SK-N-SH treated with all-trans-retinoic acid at 6 μM for 48 hours (cell line): ENCODE measurements around the gene SRSF8.

Source experiments
- ATAC-seq: fragments of 200-7000 bp; cut with Tn5 transposase; 3 replicates; pipeline ENCODE4 v1.9.1; 2020; ENCODE audit warnings: mild to moderate bottlenecking, moderate library complexity
- ARNTL ChIP-seq: fragments of 450-650 bp; formaldehyde crosslinking; IDR thresholded peaks from 2 replicates; pipeline ENCODE4 v1.5.0; 2020; ENCODE audit warnings: low read depth, mild to moderate bottlenecking, moderate library complexity, borderline replicate concordance
- BACH2 ChIP-seq: fragments of 250-450 bp; sonication (Bioruptor Pico); IDR thresholded peaks from 2 replicates; pipeline ENCODE4 v1.9.0; 2021; ENCODE audit warnings: mild to moderate bottlenecking, borderline replicate concordance
- CSDC2 ChIP-seq: fragments of 250-450 bp; sonication (Bioruptor Pico); IDR thresholded peaks from 2 replicates; pipeline ENCODE4 v1.5.0; 2020; ENCODE audit warnings: mild to moderate bottlenecking, moderate library complexity
- ESRRG ChIP-seq: fragments of 250-450 bp; sonication (Bioruptor Pico); IDR thresholded peaks from 2 replicates; pipeline ENCODE4 v1.6.1; 2021; ENCODE audit warnings: mild to moderate bottlenecking
- GLIS3 ChIP-seq: fragments of 250-450 bp; sonication (Bioruptor Pico); IDR thresholded peaks from 2 replicates; pipeline ENCODE4 v1.5.0; 2020; ENCODE audit warnings: mild to moderate bottlenecking, moderate library complexity
- ISL1 ChIP-seq: fragments of 250-450 bp; sonication (Bioruptor Pico); IDR thresholded peaks from 2 replicates; pipeline ENCODE4 v2.1.2; 2022; ENCODE audit warnings: mild to moderate bottlenecking, moderate library complexity
- OSR1 ChIP-seq: fragments of 250-450 bp; sonication (Bioruptor Pico); IDR thresholded peaks from 2 replicates; pipeline ENCODE4 v1.8.0; 2022; ENCODE audit warnings: moderate library complexity, mild to moderate bottlenecking, inconsistent platforms
- POU6F1 ChIP-seq: fragments of 250-450 bp; sonication (Bioruptor Pico); IDR thresholded peaks from 2 replicates; pipeline ENCODE4 v1.8.0; 2021; ENCODE audit warnings: low read depth, mild to moderate bottlenecking, moderate library complexity, borderline replicate concordance
- RARB ChIP-seq: fragments of 250-450 bp; sonication (Bioruptor Pico); IDR thresholded peaks from 2 replicates; pipeline ENCODE4 v1.8.0; 2021; ENCODE audit warnings: mild to moderate bottlenecking, moderate library complexity
- SNAI2 ChIP-seq: fragments of 250-450 bp; sonication (Bioruptor Pico); IDR thresholded peaks from 2 replicates; pipeline ENCODE4 v1.5.0; 2020; ENCODE audit warnings: mild to moderate bottlenecking, moderate library complexity
- TCF4 ChIP-seq: fragments of 250-450 bp; sonication (Bioruptor Pico); IDR thresholded peaks from 2 replicates; pipeline ENCODE4 v1.8.0; 2021; ENCODE audit warnings: mild to moderate bottlenecking, moderate library complexity, borderline replicate concordance
- TOX ChIP-seq: fragments of 250-450 bp; sonication (Bioruptor Pico); IDR thresholded peaks from 2 replicates; pipeline ENCODE4 v1.8.0; 2021; ENCODE audit warnings: mild to moderate bottlenecking, moderate library complexity, borderline replicate concordance
- TSHZ2 ChIP-seq: fragments of 250-450 bp; sonication (Bioruptor Pico); IDR thresholded peaks from 2 replicates; pipeline ENCODE4 v1.5.0; 2020; ENCODE audit warnings: mild to moderate bottlenecking, moderate library complexity
- ZC3H10 ChIP-seq: fragments of 250-450 bp; sonication (Bioruptor Pico); IDR thresholded peaks from 2 replicates; pipeline ENCODE4 v1.5.1; 2021; ENCODE audit warnings: mild to moderate bottlenecking, moderate library complexity
- ZFP3 ChIP-seq: fragments of 250-450 bp; sonication (Bioruptor Pico); IDR thresholded peaks from 2 replicates; pipeline ENCODE4 v1.5.0; 2020; ENCODE audit warnings: mild to moderate bottlenecking, moderate library complexity
- ZFP30 ChIP-seq: fragments of 450-650 bp; formaldehyde crosslinking; IDR thresholded peaks from 2 replicates; pipeline ENCODE4 v1.5.0; 2022; ENCODE audit warnings: mild to moderate bottlenecking, moderate library complexity
- ZNF70 ChIP-seq: fragments of 450-650 bp; formaldehyde crosslinking; IDR thresholded peaks from 2 replicates; pipeline ENCODE4 v1.5.0; 2020; ENCODE audit warnings: mild to moderate bottlenecking, moderate library complexity
- ZNF8 ChIP-seq: fragments of 450-650 bp; formaldehyde crosslinking; IDR thresholded peaks from 2 replicates; pipeline ENCODE4 v1.5.0; 2020; ENCODE audit warnings: mild to moderate bottlenecking, moderate library complexity
- TF ChIP-seq, protein P1 (sequence below): fragments of 250-450 bp; sonication (Bioruptor Pico); IDR thresholded peaks from 2 replicates; pipeline ENCODE4 v1.5.1; 2021; ENCODE audit warnings: mild to moderate bottlenecking, moderate library complexity
- TF ChIP-seq, protein P2 (sequence below): fragments of 250-450 bp; sonication (Bioruptor Pico); IDR thresholded peaks from 2 replicates; pipeline ENCODE4 v1.5.1; 2020; ENCODE audit warnings: low read depth, mild to moderate bottlenecking, moderate library complexity

SRSF8 gene

DNA sequence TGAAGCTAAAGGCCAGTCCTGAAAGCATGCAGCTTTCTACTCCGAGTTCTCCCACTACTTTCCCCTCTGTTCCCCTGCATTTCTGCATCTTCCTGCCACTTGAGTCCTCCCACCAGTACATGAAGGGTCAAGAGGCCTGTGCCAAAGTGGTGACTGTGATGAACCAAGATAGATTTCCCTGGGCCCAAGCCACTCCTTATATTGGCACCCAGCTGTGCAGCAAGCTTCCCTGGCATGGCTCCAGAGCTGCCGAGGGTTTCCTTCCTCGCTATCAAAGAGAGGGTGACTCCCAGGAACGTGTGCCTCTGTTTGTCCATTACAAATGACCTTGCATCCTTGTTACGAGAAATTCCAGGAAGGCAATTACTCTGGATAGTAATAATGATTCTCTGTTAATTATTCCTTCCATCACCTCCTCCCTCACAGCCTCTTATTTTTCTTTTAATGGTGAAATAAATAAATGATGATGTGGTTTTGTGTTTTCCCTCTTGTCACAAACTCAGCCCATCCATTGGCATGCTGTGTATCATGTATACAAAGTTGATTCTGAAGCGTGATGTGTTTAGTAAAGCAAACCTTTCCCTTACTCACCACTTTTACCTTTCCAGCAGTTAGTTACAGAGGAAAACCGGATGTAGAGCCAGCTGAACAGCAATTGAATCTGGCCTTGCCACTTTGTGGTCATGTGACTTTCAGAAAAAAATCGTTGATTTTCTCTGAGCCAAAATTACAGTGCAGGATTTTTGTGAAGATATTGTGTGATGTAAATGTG lies 8.3 kb downstream of the SRSF8 start:
- TF ChIP-seq ISL1 (CRISPR knock-in tag) (no peak), ZNF8 (no peak), ZC3H10 (CRISPR knock-in tag) (no peak), ZFP30 (no peak), SNAI2 (CRISPR knock-in tag) (no peak), ZNF70 (CRISPR knock-in tag) (no peak), ZFP3 (CRISPR knock-in tag) (no peak), OSR1 (CRISPR knock-in tag) (no peak), CSDC2 (CRISPR knock-in tag) (no peak), TOX (no peak), BACH2 (CRISPR knock-in tag) (no peak)
- TF ChIP-seq, protein P1, sequence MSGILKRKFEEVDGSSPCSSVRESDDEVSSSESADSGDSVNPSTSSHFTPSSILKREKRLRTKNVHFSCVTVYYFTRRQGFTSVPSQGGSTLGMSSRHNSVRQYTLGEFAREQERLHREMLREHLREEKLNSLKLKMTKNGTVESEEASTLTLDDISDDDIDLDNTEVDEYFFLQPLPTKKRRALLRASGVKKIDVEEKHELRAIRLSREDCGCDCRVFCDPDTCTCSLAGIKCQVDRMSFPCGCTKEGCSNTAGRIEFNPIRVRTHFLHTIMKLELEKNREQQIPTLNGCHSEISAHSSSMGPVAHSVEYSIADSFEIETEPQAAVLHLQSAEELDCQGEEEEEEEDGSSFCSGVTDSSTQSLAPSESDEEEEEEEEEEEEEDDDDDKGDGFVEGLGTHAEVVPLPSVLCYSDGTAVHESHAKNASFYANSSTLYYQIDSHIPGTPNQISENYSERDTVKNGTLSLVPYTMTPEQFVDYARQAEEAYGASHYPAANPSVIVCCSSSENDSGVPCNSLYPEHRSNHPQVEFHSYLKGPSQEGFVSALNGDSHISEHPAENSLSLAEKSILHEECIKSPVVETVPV (CRISPR knock-in tag), result no peak
- ATAC-seq, result no peak

DNA sequence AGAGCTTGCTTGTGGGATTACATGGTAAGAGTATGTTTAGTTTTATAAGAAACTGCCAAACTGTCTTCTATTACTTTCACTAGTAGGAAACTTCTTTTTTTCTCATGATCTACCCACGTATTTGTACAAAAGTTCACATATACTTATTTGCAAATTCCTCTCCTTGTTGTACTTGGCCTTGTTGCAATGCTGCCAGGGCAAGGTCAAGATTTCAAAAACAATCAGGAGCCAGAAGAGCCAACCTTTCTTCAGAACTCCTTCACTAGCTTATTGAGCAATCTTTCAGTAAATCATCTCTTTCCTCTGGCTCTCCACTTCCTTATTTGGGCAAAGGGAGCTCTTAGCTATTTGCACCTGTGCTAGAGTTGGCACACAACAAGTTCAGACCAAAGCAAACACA lies 9.7 kb downstream of the SRSF8 start:
- ATAC-seq, result no peak
- TF ChIP-seq, protein P2, sequence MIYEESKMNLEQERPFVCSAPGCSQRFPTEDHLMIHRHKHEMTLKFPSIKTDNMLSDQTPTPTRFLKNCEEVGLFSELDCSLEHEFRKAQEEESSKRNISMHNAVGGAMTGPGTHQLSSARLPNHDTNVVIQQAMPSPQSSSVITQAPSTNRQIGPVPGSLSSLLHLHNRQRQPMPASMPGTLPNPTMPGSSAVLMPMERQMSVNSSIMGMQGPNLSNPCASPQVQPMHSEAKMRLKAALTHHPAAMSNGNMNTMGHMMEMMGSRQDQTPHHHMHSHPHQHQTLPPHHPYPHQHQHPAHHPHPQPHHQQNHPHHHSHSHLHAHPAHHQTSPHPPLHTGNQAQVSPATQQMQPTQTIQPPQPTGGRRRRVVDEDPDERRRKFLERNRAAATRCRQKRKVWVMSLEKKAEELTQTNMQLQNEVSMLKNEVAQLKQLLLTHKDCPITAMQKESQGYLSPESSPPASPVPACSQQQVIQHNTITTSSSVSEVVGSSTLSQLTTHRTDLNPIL (CRISPR knock-in tag), result no peak

GRCh38 chr11:95076981-95077380 lies 10.3 kb downstream of the SRSF8 start:
- TF ChIP-seq, protein P1 (CRISPR knock-in tag), result no peak
- TF ChIP-seq CSDC2 (CRISPR knock-in tag) (no peak), GLIS3 (CRISPR knock-in tag) (no peak), ZC3H10 (CRISPR knock-in tag) (no peak), OSR1 (CRISPR knock-in tag) (no peak), TSHZ2 (no peak), BACH2 (CRISPR knock-in tag) (no peak), ARNTL (no peak), SNAI2 (CRISPR knock-in tag) (no peak), ZFP3 (CRISPR knock-in tag) (no peak), RARB (CRISPR knock-in tag) (no peak), ISL1 (CRISPR knock-in tag) (no peak), ZNF8 (no peak), TCF4 (CRISPR knock-in tag) (no peak)
- TF ChIP-seq, protein P2 (CRISPR knock-in tag), result no peak
- ATAC-seq, result no peak

GRCh38 chr11:95078526-95078925 lies 11.8 kb downstream of the SRSF8 start:
- ATAC-seq, result no peak
- TF ChIP-seq TSHZ2, result no peak
- no peak for TF ChIP-seq POU6F1 (CRISPR knock-in tag)
- TF ChIP-seq ZNF70 (CRISPR knock-in tag), result no peak
- no peak for TF ChIP-seq ESRRG (CRISPR knock-in tag)
- no peak for TF ChIP-seq ZFP3 (CRISPR knock-in tag)
- no peak for TF ChIP-seq ZNF8
- TF ChIP-seq OSR1 (CRISPR knock-in tag), result no peak
- no peak for TF ChIP-seq ARNTL
- TF ChIP-seq CSDC2 (CRISPR knock-in tag), result no peak
- TF ChIP-seq, protein P2 (CRISPR knock-in tag), result no peak
- TF ChIP-seq ZFP30, result no peak
